A549 treated with RU486 at 1 μM for 4 hours (cell line): ENCODE data around the gene GPC4. TPM values are rescaled to one million over a fixed set of nuclear protein-coding genes. Genes with fewer than 3 reads are reported as not detected.

Source experiments
- total RNA-seq: library from RNA; stranded (reverse); fragments of 200-300 nt; extraction: Qiagen RNA extraction; gene quantifications from 5 replicates; pipeline ENCODE4 v1.2.3, GENCODE V29; 2022; ENCODE audit warnings: low read depth

GPC4 gene
- total RNA-seq = not detected in 5 replicates

GRCh38 chrX:133415276-133416105 is at the start of gene GPC4:
TSS of gene GPC4 (minus strand) at chrX:133415489. CDS start at chrX:133414965, 524 bp downstream.

Other genes starting within 250 kb of the GPC4 start
- gene TFDP3, start 197.1 kb downstream of the GPC4 start, total RNA-seq = not detected in 5 replicates